GM19035 (cell line): Measurements from ENCODE around the gene TRIM44.
"Not testable (repeated sequence)": the region's sequence is repeated elsewhere in the genome, so short reads cannot be mapped to it uniquely, and the experiment has no call there.

Experiments
- ATAC-seq: cut with Tn5 transposase; IDR thresholded peaks from one replicate; pipeline ENCODE4 v1.9.1; 2021; ENCODE audit not compliant: unreplicated experiment

Gene TRIM44

DNA sequence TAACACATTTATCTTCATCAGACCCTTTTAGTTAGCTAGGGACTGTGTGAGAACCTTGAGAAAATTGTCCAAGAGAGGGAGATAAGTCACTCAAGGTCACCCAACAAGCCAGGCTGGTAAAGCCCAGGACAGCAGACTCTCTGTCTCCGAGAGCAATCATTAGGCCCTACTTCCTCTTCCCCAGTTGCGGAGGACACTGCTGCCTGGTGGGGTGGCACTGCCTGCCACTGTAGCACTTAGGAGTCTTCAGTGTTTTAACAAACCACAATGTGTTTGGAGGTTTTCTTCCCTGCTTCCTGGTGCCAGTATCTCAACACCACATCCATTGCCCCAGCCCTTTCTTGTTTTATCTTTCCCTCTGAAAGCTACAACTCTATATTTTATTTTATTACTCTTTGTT, 149.2 kb downstream of the TRIM44 start:
- ATAC-seq: no peak

DNA sequence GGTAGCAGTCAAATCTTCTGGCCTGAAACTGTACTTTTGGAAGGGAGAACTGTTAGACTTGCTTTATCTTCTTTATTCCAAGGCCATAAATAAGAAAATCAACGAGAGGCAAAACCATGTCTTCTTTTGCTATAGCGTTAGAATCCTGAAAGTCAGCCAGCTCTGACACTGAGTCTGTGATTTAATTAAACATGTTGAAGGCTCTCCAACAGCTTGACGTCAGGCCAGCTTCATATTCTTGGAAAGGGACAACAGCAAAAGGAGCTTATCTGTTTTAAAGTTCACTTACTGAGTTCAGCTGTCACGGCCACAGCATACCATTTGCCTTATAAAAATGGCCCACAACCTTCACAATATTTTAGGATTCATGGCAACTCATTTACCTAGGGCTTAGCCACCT, 150.3 kb downstream of the TRIM44 start:
- no peak for ATAC-seq

DNA sequence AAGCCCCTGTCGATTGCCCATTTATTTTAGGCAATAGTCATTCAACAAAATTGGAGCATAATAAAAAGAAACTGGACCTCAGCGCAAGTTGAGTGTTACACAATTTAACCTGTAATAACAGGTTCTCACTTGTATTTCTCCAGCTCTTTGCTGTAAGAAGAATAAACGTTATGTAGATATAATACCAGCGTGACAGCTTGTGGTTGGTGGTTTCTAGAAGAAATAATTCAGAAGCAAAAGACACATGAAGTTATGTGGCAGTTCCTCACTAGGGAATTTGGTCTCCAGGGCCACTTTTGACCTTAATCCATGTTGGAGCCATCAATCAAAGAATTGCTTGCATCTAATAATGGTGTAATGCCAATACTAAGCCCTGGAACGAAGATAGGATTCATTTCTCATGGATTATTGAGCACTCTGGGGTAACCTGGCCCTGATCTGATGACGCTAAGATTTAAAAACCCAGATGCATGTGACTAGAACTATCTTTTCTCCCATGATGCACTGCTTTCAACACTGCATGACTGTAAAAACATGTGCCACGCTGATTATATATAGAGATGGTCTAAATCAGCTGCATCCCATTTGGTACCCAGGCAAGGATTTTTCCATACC, 151.6 kb downstream of the TRIM44 start:
- ATAC-seq: no peak

DNA sequence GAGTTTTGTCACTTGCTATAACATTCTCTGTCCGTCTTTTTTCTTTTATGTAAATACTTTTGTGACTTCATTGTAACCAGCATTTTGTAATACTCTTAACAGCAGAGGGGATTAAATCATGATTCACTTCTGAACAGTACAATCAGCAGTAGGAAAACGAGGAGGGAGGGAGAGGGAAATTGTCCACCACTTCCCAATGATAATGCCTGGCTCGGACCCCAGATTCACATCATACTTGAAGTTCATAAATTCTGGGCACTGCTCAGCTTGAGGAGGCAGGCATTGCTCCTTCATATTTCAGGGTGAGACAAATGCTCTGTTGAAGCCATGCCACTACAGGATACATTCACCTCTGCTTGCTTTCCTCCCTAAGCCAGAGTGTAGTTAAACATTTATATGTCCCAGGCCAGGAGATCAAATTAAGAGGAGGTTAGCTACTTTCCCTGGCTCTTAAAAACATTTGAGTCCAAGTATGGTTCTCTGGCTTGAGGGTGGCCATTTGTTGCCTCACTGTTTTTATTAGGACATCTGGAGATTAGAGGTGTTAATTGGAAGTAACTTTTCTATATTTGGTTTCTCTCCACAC, 152.2 kb downstream of the TRIM44 start:
- ATAC-seq: no peak

DNA sequence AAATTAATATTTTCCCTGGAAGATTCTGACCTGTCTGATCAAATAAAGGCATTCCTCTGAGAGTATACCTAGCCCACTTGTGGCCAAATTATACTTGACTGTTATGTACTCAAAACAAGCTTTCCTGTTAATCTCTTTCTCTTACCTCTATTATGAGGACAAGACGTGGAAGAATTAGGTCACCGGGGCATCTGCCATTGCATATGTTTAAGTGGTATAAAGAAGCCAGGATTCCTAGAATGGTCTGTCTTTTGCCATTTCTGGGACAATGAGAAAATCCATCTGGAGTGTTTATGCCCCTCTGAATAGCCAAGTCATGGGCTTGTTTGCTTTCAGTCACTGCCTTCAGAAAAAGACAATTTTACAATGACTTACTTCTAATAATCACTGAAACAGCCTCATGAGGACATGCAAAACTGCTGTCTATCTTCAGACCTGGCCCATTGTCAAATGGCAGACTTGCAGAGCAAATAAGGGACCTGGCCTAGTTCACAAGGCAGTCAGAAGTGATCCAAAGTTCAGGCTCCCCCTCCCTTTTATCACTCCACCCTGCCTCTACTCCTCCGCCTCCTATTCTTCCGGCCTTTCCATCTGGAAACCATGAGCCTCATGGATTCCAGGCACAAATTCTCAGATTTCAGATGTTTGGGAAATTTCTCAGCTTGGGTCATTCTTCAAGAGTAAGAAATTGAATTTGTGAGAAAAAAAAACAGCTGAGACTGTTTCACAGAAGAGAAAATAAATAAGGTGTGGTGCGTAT, 153.2 kb downstream of the TRIM44 start:
- ATAC-seq: no peak

DNA sequence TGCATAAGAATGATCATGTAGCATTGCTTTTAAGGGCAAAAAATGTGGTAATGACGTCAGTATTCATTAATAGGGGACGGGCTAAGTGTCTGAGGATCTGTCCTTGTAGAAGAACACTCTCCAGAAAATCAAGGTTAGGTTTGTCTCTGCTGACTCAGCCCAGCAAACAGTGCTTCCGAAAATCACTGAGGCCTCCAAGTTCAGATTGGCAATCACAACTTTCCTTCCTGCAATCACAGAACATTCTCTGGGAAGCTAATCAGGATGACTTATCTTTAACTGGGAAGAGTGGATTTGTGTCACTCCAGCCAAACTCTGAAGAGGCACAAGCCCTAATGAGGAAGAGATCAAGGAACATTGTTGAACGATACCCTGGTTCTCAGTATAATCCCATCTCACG, 158.0 kb downstream of the TRIM44 start:
- ATAC-seq: no peak

DNA sequence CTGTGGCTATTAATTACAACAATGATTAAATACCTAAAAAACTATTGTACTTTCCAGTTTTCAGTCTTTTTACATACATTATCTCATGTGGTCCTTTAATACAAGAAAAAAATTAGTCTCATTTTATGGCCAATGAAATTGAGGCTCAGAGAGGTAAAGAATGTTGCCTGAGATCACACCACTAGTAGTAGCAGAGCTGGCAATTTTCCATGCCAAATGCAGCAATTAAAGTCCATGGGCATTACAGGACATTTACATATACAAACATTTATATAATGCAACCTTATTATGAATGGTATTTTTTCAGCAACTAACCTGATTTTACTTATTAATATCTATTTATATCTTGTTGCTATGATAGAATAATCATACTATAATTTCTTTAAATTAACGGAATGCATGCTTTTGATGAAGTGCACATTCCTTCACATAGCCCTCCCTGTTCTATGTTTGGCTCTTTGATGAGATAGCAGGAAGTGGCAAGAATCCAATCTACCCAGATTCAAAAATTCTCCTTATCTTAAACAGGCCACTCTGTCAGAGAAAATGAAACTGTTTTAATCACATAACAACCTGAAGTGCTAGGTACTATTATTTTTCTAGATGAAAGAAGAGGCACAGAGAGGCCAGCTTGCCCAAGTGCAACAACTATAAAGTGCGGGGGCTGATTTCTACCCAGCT, 160.4 kb downstream of the TRIM44 start:
- no peak for ATAC-seq

DNA sequence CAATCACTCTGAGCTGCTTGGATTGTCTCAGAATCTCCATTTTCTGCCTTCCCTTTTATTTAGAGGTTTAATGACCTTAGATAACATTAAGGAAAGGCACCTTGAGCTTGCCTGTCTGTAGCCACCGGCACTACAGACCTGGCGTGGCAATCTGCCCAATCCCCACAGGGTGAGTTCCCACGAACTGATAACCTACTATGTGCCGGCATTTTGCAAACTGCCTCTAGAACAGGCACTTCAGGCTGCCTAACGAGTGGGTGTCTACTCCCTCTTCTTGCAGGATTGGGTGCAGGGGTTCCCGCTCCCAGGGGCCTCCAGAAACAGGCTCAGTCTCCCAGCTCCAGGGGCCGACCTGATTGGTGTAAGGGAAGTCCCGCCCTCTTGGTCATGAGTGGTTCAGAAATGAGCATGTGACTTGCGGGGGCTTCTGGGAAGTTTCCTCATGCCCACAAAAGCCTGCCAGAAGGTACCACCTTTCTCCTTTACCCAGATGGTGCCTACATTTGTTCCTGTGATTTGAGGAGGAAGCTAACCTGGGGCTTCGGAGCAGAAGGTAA, 161.2 kb downstream of the TRIM44 start:
- ATAC-seq: no peak

DNA sequence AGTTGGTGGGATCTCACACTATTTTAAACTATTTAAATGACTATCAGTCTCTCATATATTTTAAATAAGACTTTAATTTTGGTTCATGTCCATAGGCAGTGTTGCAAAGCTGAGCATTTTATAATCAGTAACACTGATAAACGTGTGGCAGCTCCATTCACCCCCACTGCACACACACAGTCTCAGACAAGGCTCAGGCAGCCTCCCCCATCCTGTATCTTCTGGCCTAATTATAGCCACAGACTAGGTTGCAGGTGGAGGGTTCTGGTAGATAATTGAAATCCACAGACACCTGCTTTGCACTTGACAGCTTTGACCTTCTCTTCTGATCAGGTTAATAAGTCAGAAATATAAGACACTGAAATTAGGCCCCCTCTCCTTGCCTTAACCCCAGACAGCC, 162.8 kb downstream of the TRIM44 start:
- no peak for ATAC-seq

DNA sequence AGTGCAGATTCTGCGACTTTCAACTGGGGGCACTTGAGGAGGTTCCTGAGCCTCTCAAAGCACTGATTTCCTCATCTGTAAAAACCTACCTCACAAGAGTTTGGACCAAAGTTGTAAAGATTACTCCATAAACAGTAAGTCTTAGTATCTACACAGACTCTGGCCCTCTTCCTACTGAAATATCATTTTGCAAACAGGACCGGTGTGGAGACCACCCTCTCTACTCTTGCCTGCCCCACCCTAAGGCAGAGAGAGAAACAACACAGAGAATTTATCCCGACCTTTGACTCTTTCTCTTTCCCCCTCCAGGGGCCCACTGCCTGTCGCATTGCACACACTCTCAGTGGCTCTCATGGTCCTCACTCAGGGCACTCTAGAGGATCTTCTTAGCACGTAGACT, 163.4 kb downstream of the TRIM44 start:
- ATAC-seq: no peak

DNA sequence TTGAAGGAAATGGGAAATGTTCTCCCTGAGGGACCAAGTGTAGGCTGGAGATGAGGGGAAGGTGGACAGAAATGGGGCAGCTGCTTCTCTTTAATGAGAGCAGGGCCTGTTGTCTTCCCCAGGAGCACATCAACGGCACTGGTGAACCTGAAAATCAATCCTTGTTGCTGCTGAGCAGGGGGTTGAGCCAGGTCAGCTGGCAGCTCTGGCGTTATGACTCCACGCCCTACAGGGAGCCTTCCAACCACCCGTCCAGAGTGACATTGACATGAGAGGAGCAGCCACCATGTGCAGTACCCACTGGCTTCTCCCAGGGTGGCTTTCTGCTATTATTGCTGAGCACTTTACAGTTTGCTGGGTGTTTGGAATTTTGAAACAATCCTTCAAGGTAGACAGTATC, 164.4 kb downstream of the TRIM44 start:
- ATAC-seq: no peak

DNA sequence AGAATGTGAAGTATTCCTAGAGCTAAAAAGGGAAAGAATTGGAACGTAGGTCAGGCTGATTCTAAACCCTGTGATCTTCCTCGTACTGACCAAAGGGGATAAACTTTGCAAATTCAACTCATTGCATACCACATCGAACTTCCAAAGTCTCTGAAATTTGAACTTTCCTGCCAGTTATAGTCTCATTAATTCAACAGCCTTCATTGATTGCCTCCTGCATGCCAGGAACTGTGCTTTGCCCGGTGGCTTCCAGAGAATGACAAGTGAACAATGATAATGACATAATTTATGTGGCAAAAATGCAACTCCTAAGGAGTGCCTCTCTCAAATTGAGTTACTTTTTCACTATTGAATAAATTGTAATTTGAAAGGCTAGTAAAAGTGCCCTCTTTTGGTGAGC, 173.6 kb downstream of the TRIM44 start:
- ATAC-seq: no peak

DNA sequence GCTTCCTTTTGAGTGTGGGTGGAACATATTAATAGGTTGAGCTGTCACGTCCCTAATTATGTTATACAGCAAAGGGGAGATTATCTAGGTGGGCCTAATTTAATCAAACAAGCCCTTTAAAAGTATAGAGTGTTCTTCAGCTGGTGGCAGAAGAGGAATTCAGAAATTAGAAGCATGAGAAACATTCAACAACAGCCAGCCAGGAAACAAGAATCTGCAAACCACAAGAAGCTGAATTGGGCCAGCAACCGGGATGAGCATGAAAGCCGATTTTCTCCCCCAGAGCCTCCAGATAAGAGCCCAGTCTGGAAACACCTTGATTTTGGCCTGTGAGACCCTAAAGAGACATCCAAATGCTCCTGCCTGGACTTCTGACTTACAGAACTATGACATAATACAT, 175.5 kb downstream of the TRIM44 start:
- ATAC-seq: no peak

DNA sequence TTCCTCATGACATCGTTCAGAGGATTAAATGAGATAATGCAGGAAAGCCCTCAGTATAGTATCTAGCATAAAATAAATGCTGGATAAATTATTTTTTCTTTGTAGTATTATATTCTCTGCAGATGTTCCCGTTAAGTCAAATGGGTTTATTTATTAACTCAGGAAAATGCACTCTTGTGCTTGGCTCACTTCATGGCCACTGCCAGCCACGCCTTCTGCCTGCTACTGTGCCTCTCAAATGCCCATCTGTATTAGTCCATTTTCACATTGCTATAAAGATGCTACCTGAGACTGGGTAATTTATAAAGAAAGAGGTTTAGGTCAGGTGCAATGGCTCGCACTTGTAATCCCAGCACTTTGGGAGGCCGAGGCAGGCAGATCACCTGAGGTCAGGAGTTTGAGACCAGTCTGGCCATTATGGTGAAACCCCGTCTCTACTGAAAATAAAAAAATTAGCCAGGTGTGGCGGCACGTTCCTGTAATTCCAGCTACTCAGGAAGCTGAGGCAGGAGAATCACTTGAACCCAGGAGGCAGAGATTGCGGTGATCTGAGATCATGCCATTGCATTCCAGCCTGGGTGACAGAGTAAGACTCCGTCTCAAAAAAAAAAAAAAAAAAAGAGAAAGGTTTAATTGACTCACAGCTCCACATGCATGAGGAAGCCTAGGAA, 176.3 kb downstream of the TRIM44 start:
- ATAC-seq: not testable (repeated sequence)

DNA sequence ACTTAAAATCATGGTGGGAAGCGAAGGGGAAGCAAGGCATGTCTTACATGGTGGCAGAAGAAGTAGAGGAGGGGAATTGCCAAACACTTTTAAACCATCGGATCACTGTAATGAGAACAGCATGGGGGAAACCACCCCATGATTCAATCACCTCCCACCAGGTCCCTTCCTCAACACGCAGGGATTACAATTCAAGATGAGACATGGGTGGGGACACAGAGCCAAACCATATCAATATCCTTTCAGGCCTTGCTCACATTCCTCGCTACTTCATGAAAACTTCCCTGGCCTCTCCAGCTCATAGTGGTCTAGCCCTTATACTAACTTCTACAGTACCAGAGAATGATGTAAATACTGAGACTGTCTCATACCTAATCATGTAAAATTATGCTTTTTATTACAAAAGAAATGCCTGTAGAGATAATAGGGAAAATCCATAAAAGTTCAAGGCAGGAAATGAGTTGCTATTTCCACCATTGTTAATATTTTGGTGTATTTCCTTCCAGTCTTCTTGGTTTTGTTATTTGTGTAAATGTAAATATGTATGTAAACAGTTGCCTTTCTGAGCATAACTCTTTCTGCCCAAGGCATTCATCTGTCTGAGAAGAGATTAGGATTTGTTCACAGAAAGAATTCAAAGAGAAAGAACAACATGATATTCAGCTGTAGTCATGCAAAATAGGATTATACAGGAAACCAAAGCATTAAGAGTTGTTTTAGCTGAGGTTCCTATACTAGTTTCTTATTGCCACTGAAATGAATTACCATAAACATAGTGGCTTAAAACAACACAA, 177.0 kb downstream of the TRIM44 start:
- ATAC-seq: no peak

DNA sequence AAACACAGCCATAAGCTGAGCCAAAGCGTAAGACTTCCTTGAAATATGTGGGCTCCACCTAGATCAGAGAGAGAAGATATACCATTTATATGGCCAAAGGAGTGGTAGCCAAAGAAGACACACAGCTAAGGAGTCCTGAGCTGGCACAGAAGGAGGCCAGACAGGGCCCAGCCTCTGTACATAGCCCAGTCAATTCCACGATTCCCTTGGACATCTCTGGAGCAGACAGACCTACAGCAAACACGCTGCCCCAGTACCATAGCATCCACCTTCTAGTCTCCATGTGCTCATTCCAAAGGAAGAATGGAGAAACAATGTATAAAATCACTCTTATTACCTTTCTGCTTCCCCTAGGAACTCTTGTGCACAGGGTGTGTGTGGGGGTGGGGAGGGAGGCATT, 179.2 kb downstream of the TRIM44 start:
- no peak for ATAC-seq

DNA sequence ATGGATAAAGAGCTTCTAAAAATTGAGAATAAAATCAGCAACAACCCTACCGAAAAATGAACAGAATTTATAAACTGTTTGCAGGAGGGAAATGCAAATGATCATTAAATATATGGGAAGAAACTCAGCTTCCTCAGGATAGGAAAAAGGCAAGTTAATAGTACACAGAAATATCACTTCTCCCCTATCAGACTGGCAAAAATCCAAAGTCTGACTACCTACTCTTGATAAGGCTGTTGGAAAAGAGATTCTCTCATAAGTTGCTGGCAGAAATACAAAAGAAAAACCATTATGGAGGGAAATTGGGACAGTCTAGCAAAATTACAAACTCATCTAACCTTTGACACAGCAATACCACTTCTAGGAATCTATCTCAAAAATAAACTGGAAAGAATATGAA, 180.4 kb downstream of the TRIM44 start:
- ATAC-seq: no peak

DNA sequence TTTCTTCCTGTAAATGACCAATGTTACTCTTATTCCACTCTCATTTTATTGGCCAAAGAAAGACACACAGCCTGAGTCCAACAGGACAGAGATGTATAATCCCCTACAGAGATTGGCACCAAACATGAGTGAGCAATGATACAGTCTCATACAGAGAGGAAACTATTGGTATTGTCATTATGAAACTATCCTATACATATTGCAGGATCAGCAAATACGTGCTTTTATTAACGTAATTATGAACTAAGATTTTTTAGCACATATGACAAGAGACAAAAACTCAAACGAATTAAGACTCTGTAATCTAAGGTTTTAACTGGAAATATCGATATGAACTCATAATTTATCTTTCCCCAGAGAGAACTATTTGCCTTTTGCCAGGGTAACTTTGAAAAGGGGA, 182.0 kb downstream of the TRIM44 start:
- no peak for ATAC-seq

DNA sequence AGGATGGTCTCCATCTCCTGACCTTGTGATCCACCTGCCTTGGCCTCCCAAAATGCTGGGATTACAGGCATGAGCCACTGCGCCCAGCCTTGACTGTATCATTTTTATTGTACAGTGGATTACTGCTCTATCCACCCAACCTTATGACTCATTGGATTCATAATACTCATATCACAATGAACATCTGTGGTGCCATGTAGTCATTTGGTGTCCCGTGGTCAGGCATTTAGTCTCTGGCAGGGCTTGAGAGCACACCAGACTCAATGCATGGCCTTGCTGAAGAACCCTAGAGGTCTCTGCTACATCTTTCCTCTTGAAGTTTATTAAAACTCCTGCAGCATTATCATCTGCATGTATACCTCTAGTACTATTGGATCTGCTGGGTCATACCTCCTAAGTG, 183.3 kb downstream of the TRIM44 start:
- no peak for ATAC-seq

DNA sequence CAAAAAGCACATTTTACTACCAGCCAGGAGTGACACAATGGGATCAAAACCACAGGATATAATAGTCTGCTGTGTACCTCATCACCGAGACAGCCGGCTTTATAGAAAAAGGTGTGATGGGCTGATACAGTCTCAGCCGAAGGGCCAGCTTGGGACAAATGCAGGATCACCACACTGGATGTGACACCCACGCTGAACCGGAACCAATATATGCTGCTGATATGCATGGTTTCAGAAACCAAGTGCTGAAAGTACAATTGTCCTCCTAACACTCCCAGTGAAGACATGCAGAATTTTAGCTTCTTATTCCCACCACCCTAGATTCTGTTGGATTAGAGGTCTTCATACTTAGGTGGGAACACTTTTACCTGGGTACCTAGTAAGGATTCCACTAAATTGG, 184.3 kb downstream of the TRIM44 start:
- no peak for ATAC-seq
